HPDE6-E6E7 (cell line): Measurements from ENCODE around the gene PGM2.
A peak's percentile ranks its signal among the peaks of the same experiment; 100 is the strongest.
"Not testable (repeated sequence)": the region's sequence is repeated elsewhere in the genome, so short reads cannot be mapped to it uniquely, and the experiment has no call there.

Source experiments
- DNase-seq: peaks from one replicate; pipeline ENCODE4 v3.0.0; 2011; ENCODE audit warnings: missing footprints; ENCODE audit errors: extremely low spot score

Gene PGM2

GRCh38 chr4:37818752-37819151 lies 7.7 kb upstream of the PGM2 start:
- DNase-seq = no peak

- not testable (repeated sequence) for DNase-seq
Measured at GRCh38 chr4:37820458-37820857, 6.0 kb upstream of the PGM2 start.

- DNase-seq = no peak
Measured at GRCh38 chr4:37821953-37822605, 4.4 kb upstream of the PGM2 start.

- not testable (repeated sequence) for DNase-seq
Measured at GRCh38 chr4:37825501-37825900, 985 bp upstream of the PGM2 start.

GRCh38 chr4:37825968-37826294 lies 555 bp upstream of the PGM2 start:
- no peak for DNase-seq

- peak; percentile 53 for DNase-seq
Measured at GRCh38 chr4:37827030-37827685, 672 bp downstream of the PGM2 start.

- DNase-seq = no peak
Measured at GRCh38 chr4:37827802-37828321, 1.4 kb downstream of the PGM2 start.

GRCh38 chr4:37828843-37829242 lies 2.4 kb downstream of the PGM2 start:
- DNase-seq = no peak

- DNase-seq = peak; percentile 58
Measured at GRCh38 chr4:37830640-37831039, 4.2 kb downstream of the PGM2 start.

- DNase-seq = no peak
Measured at GRCh38 chr4:37835031-37835430, 8.5 kb downstream of the PGM2 start.

GRCh38 chr4:37835806-37836205 lies 9.3 kb downstream of the PGM2 start:
- no peak for DNase-seq

GRCh38 chr4:37836274-37836673 lies 9.8 kb downstream of the PGM2 start:
- no peak for DNase-seq

GRCh38 chr4:37836838-37837440 lies 10.5 kb downstream of the PGM2 start:
- no peak for DNase-seq

GRCh38 chr4:37837446-37837845 lies 11.0 kb downstream of the PGM2 start:
- DNase-seq = no peak

- no peak for DNase-seq
Measured at GRCh38 chr4:37839426-37839825, 12.9 kb downstream of the PGM2 start.

- DNase-seq = no peak
Measured at GRCh38 chr4:37844204-37844603, 17.7 kb downstream of the PGM2 start.

- DNase-seq = no peak
Measured at GRCh38 chr4:37845201-37845600, 18.7 kb downstream of the PGM2 start.

GRCh38 chr4:37847311-37847884 lies 20.9 kb downstream of the PGM2 start:
- DNase-seq = no peak

- DNase-seq = no peak
Measured at GRCh38 chr4:37852376-37852775, 25.9 kb downstream of the PGM2 start.

- no peak for DNase-seq
Measured at GRCh38 chr4:37858112-37858511, 31.6 kb downstream of the PGM2 start.

- no peak for DNase-seq
Measured at GRCh38 chr4:37858872-37859271, 32.4 kb downstream of the PGM2 start.

GRCh38 chr4:37860266-37860665 lies 33.8 kb downstream of the PGM2 start:
- DNase-seq = no peak

GRCh38 chr4:37862961-37863360 lies 36.5 kb downstream of the PGM2 start:
- DNase-seq = no peak
